HG03196 (cell line): Measurements from ENCODE around the gene PLA2G4C.
"Not testable (repeated sequence)": the region's sequence is repeated elsewhere in the genome, so short reads cannot be mapped to it uniquely, and the experiment has no call there.

Source experiments
- ATAC-seq: cut with Tn5 transposase; IDR thresholded peaks from one replicate; pipeline ENCODE4 v1.9.1; 2021; ENCODE audit not compliant: unreplicated experiment

The PLA2G4C gene

DNA sequence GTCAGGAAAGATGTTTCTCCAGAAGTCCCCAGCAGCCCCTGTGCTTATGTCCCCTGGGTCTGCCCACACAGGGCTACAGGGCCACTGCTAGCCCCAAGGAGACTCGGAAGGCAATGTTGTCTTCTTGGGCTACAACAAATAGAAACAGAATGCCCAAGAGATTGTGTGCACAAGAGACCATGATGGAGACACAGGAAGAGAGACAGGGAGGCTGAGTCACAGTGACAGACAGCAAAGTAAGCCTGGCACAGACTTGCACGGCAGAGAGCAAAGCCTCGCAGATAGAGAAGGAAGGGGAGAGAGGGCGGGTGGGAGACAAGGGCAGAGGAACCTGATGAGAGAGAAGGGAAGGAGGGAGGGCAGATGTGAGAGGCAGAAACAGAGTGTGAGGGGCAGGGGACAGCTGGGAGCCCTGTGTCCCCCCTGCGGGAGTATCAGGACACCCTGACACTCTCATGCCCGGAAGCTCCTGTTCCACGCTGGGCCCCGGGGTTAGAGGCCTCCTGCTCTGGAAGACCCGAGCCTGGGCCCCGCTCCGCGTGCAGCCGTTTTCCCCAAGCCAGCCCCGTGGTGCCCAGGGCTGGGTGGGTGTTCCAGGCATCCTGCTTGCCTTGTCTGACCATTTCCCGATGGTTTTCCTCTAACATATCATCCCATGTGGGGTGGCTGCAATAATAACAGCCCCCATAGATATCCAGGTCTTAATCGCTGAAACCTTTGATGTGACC, 2.7 kb upstream of the PLA2G4C start:
- ATAC-seq, result no peak

GRCh38 chr19:48111280-48111679, 663 bp upstream of the PLA2G4C start:
- no peak for ATAC-seq

GRCh38 chr19:48108997-48109782, 1.4 kb downstream of the PLA2G4C start:
- ATAC-seq, result no peak

DNA sequence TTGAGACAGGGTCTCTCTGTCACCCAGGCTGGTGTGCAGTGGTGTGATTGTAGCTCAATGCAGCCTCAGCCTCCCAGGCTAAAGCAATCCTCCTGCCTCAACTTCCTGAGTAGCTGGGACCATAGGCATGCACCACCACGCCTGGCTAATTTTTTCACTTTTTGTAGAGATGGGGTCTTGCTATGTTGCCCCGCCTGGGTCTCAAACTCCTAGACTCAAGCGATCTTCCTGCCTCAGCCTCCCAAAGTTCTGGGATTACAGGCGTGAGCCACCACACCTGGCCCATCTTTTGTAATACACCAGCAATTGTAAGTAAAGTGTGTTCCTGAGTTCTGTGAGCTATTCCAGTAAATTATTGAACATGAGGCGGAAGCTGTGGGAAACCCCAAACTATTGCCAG, 6.7 kb downstream of the PLA2G4C start:
- no peak for ATAC-seq

- ATAC-seq, result no peak
These were observed 7.5 kb downstream of the PLA2G4C start for GRCh38 chr19:48102870-48103751.

- no peak for ATAC-seq
These were observed 14.9 kb downstream of the PLA2G4C start for GRCh38 chr19:48095612-48096175.

DNA sequence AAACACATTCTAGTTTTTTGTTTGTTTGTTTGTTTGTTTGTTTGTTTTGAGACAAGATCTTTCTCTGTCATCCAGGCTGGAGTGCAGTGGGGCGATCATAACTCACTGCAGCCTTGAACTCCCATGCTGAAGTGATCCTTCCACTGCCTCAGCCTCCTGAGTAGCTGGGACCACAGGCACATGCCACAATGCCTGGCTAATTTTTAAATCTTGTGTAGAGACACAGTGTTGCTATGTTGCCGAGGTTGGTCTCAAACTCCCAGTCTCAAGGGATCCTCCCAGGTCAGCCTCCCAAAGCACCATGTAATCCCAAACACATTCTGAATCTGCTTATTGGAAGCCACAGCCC, 15.8 kb downstream of the PLA2G4C start:
- no peak for ATAC-seq

DNA sequence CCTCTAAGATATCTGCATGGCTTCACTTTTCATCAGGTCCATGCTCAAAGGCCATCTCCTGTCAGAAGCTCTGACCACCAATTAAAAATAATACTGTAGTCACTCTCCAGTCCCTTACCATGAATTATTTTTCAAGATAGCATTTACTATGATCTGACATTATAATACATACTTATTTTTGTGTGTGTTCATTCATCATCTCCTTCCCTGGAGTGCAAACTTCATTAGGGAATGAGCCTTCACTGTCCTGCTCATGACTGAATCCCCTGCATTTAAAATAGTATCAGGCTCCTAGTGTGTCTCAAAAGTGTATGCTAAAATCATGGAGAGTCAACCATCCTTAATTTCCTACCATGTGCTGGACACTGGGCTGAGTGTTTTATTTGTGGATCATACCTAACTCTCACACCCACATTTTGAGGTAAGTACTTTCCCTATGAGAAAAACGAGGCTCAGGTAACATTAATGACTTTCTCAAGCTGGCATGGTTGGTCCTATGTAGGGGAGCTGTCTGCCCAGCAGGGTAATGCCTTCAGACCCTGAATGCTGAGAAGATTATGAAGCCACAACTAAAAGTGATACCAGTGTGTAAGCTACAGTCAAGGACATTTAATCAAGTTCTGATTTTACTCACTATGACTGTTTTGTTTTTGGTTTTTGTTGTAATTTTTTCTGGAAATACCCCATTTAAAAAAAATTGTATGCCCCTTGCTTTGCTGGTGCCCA, 16.3 kb downstream of the PLA2G4C start:
- no peak for ATAC-seq

DNA sequence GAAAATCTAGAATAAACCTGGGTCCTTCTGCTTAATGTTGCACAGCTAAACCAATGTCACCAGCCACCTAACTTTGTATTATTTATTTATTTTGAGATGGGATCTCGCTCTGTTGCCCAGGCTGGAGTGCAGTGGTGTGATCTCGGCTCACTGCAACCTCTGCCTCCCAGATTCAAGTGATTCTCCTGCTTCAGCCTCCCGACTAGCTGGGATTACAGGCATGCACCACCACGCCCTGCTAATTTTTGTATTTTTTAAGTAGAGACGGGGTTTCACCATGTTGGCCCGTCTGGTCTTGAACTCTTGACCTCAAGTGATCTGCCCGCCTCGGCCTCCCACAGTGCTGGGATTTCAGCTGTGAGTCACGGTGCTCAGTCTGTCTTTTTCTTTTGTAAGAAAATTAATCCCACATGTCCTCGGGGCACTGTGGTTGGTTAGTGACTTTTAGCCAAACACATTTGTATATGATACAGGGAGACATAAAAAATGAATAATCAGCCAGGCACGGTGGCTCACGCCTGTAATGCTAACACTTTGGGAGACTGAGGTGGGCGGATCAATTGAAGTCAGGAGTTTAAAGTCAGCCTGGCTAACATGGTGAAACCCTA, 19.4 kb downstream of the PLA2G4C start:
- ATAC-seq, result not testable (repeated sequence)

DNA sequence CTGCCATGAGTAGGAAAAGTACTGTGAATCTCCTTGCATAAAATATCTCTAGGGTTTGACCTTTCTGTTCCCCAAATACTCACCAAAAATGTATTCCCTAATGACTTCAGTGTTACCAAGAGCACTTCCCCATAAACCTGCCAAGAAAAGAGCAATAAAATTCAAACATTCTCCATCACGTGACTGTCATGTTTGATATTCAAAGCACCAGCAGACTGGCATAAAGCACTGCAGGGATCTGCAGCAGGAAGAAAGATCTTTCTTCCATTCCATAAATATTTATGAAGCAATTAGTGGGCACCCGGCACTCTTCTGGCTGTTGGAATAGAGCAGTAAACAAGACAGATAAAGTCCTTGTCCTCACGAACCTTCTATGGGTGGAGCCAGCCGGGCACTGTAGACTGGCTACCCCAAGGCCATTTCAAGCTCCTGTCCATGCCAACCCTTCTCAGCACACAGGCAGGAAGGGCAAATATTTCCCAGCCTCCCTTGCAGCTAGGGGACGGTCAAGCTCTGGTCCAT, 20.3 kb downstream of the PLA2G4C start:
- ATAC-seq, result no peak

- not testable (repeated sequence) for ATAC-seq
These were observed 21.6 kb downstream of the PLA2G4C start for GRCh38 chr19:48088991-48089390.

DNA sequence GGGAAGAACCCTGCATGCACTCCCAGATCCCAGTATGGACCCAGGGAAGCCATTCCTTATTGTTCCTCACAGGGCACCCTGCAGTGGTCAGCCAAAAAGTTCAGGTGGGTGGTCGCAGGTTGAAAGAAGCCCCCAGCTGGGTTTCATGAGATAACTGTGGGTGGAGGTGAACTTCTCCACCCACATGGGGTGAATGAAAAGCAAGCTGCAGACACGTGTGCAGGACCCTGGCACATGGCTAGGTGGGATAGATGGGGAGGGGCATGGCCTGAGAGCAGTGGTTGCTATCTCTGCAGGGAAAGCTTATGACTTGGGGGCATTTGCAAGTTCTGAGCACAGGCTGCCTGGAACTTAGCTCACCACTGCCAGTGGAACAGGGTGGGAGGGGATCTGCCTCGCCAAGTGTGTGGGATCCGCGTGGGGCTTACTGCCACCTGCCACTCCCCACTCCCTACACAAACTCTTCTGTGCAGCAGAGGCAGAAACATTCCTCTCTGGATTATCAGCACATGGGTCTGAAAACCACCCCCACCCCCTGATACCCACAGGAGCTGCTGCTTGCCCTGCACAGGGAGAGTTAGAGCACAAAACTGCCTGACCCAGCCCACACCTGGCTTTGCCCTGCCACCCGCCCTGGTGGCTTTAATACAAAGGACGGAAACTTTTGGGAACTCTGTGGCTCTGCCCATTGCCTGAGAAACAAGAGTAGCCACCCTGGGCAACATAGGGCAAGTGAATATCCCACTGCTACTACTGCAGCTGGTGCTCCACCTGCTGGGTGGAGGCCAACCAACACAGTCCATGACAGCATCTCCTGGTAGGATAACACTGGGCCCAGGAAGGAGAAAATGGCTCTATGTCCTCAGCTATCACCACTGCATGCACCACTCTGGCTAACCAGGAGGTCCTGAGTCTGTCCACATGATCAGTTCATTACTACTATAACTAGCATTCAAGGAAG, 24.4 kb downstream of the PLA2G4C start:
- ATAC-seq, result no peak

GRCh38 chr19:48085076-48085475, 25.5 kb downstream of the PLA2G4C start:
- ATAC-seq, result no peak

GRCh38 chr19:48081106-48081505, 29.5 kb downstream of the PLA2G4C start:
- no peak for ATAC-seq

DNA sequence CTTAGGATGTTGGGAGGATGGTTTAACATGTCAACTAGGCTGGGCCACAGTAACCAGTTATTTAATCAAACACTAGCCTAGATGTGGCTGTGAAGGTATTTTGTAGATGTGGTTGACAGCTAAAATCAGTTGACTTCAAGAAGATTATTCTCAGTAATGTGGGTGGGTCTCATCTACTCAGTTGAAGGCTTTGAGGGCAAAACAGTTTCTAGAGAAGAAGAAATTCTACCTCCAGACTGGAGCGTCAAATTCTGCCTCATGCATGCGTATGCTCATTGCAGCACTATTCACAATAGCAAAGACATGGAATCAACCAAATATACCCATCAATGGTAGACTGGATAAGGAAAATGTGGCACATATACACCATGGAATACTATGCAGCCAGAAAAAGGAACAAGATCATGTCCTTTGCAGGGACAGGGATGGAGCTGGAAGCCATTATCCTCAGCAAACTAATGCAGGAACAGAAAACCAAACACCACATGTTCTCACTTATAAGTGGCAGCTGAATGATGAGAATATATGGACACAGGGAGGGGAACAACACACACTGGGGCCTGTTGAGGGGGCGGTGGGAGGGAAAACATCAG, 40.3 kb downstream of the PLA2G4C start:
- not testable (repeated sequence) for ATAC-seq

GRCh38 chr19:48069435-48069834, 41.2 kb downstream of the PLA2G4C start:
- ATAC-seq, result no peak

DNA sequence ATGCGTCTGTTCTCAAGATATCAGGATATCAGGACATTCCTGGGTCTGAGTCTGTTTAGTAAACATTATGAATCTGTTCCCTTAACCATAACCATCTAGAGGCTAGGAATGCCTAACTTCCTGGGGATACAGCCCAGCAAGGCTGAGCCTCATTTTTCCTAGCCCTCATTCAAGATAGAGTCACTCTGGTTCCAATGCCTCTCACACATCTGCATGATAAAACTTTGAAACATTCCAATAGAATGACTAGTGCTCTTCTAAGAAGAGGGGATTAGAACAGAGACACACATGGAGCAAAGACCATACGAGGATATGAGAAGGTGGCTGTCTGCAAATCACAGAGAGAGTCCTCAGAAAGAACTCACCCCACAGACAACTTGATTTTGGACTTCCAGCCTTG, 46.1 kb downstream of the PLA2G4C start:
- ATAC-seq, result no peak
